Testis (tissue), 3 donors: ENCODE results near the gene TPCN2. TPM values are rescaled to one million over a fixed set of nuclear protein-coding genes. Genes with fewer than 3 reads are reported as not detected.

ENCODE experiments used
- DNase-seq: peaks from one replicate; pipeline ENCODE4 v3.0.0-alpha.2; 2019
- H3K27ac ChIP-seq, 2 donors: fragments of 200-600 bp; sonication (generic); one replicate each; pipeline ENCODE4 v1.5.1; 2019
- H3K27me3 ChIP-seq: fragments of 200-600 bp; sonication (generic); one replicate; pipeline ENCODE4 v1.5.1; 2019
- H3K36me3 ChIP-seq: fragments of 200-600 bp; sonication (generic); one replicate; pipeline ENCODE4 v1.5.1; 2017; ENCODE audit warnings: low read depth; ENCODE audit errors: missing control alignments
- H3K4me1 ChIP-seq: fragments of 200-600 bp; sonication (generic); one replicate; pipeline ENCODE4 v1.5.1; 2019
- H3K4me3 ChIP-seq, 2 donors: fragments of 200-600 bp; sonication (generic); one replicate each; pipeline ENCODE4 v1.5.1; 2017 to 2019
- H3K9me3 ChIP-seq: fragments of 200-600 bp; sonication (generic); one replicate; pipeline ENCODE4 v1.5.1; 2017
- POLR2A ChIP-seq: fragments of 450-650 bp; IDR thresholded peaks from one replicate; pipeline ENCODE4 v1.6.1; 2017; ENCODE audit warnings: antibody characterized with exemption, mild to moderate bottlenecking, moderate library complexity
- WGBS, 2 donors: methylation state at CpG; one replicate each; pipeline ENCODE4 v1.1.5; 2018; 5-methylcytosine and 5-hydroxymethylcytosine counted together
- intact Hi-C: fragments of 100-400 bp; cut with DNase I; formaldehyde crosslinking; loops from one replicate; pipeline ENCODE4 v1.15.1; 2023; ENCODE audit warnings: low total_unique reads
- polyA plus RNA-seq: library from polyadenylated mRNA; stranded (reverse); fragments of 350-450 nt; fragmentation: Illumina TruSeq; extraction: RNeasy Lipid Tissue Mini Kit (QIAGEN cat#74804); gene quantifications from one replicate; pipeline ENCODE4 v1.2.3, GENCODE V29; 2014; ENCODE audit warnings: low read depth, low replicate concordance; ENCODE audit not compliant: insufficient read depth
- total RNA-seq, 2 donors: library from RNA; depleted of rRNA; stranded (reverse); fragments of >200 nt; gene quantifications; one replicate each; pipeline ENCODE4 v1.2.3, GENCODE V29; 2016
- TF ChIP-seq, protein P1 (sequence below), 3 experiments: fragments of 450-650 bp in 2 of 3; fragments of 200-600 bp in 1 of 3; sonication (generic) in 1 of 3; IDR thresholded peaks; one replicate each; pipeline ENCODE4 v1.5.1; 2016 to 2019; ENCODE audit warnings: antibody characterized with exemption in 3 of 3, mild to moderate bottlenecking in 2 of 3, moderate library complexity in 1 of 3

TPCN2 gene
- total and polyA plus RNA-seq, 3 donors from 2014 or later = 12.9 to 32.5 (median 28.4) TPM

- Histone ChIP-seq H3K27ac (no peak overlapping the region), H3K9me3 (no peaks in the 10 kb centered on the region), H3K4me1 (peaks cover 22% of the 10 kb centered on the region), H3K4me3 (no peak overlapping the region), H3K27me3 (no peaks in the 10 kb centered on the region), H3K36me3 (no peaks in the 10 kb centered on the region)
- no peak for DNase-seq
- intact Hi-C loops = no loop called here
- WGBS, 2 donors = 90 to 94% methylated on average over 21 of the region's 21 CpGs
- TF ChIP-seq, protein P1, sequence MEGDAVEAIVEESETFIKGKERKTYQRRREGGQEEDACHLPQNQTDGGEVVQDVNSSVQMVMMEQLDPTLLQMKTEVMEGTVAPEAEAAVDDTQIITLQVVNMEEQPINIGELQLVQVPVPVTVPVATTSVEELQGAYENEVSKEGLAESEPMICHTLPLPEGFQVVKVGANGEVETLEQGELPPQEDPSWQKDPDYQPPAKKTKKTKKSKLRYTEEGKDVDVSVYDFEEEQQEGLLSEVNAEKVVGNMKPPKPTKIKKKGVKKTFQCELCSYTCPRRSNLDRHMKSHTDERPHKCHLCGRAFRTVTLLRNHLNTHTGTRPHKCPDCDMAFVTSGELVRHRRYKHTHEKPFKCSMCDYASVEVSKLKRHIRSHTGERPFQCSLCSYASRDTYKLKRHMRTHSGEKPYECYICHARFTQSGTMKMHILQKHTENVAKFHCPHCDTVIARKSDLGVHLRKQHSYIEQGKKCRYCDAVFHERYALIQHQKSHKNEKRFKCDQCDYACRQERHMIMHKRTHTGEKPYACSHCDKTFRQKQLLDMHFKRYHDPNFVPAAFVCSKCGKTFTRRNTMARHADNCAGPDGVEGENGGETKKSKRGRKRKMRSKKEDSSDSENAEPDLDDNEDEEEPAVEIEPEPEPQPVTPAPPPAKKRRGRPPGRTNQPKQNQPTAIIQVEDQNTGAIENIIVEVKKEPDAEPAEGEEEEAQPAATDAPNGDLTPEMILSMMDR (IDR thresholded peaks at IDR 0.05) = no peak
- TF ChIP-seq POLR2A = no peak
These were observed 6.5 kb downstream of the TPCN2 start for GRCh38 chr11:69055212-69055586.

DNA sequence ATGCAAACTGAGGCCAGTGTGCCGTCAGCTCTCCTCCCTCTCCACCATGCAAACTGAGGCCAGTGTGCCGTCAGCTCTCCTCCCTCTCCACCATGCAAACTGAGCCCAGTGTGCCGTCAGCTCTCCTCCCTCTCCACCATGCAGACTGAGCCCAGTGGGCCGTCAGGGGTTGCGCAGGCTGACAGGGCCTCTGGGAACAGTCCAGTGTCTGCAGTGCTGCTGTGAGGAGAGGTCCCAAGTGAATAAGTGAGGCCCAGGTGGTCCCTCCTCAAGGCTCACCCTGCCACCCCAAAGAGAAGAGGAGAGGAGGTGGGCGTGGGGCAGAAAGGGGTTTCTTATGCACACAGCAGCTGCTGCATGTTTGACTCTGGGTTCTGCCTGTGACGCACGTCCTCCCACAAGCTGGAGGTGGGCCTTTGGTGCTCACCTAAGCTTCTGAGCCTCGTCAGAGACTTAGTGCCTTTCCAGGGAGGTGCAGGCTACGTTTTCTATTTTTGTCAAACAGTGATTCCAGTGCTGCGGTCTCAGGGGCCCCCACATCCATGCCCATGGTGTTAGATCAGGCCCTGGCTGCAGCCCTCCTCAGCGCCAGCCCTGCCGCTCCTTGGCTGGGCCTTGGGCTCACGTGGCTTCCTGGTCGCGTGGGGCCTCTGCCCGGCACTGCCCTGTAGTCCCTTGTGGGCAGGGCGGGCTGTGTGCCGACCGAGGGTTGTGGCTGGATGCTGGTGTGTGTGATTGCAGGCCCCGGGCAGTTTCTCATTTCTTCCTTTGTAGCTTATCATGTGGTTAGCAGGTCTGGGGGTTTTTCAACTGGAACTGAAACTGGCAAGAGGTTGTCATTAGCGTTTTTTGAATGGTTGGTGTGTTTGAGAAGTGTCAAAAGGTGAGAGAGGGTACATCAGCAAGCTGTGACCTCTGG is 7.1 kb downstream of the TPCN2 start:
- Histone ChIP-seq H3K27ac (no peak overlapping the region), H3K4me3 (no peak overlapping the region), H3K9me3 (no peaks in the 10 kb centered on the region), H3K27me3 (no peaks in the 10 kb centered on the region), H3K4me1 (peaks cover 18% of the 10 kb centered on the region), H3K36me3 (no peaks in the 10 kb centered on the region)
- WGBS, 2 donors = 82 to 84% methylated on average over 21 to 22 of the region's 22 CpGs
- TF ChIP-seq, protein P1 (IDR thresholded peaks at IDR 0.05) = no peak
- no peak for TF ChIP-seq POLR2A
- DNase-seq = no peak
- intact Hi-C loops = no loop called here

DNA sequence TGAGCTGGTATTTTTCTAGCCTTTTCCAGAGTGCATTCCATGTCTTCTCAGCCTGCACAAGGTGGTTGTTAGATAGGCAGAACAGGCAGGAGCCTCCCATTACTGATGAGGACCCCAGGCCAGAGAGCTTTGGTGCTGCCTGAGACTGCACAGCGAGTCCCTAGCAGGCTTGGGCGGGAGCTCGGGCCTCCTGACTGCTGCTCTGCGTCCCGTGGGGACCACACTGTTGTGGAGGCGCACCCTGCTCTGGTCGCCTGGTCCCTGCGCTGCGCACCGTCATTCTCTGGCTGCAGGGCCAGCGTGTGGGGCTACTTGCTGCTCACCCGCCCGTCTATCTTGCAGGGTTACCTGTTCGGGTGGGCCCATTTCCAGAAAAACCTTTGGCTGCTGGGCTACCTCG is 8.5 kb downstream of the TPCN2 start:
- H3K9me3 ChIP-seq = no peaks in the 10 kb centered on the region
- H3K27ac ChIP-seq = no peak overlapping the region
- TF ChIP-seq, protein P1 (IDR thresholded peaks at IDR 0.05) = no peak
- TF ChIP-seq POLR2A = no peak
- 93 to 96% methylated on average over 8 to 15 of the region's 15 CpGs for WGBS, 2 donors
- H3K4me1 ChIP-seq = peaks cover 6% of the 10 kb centered on the region
- no peaks in the 10 kb centered on the region for H3K36me3 ChIP-seq
- intact Hi-C loops = no loop called here
- no peak for DNase-seq
- H3K27me3 ChIP-seq = no peaks in the 10 kb centered on the region
- H3K4me3 ChIP-seq = no peak overlapping the region

DNA sequence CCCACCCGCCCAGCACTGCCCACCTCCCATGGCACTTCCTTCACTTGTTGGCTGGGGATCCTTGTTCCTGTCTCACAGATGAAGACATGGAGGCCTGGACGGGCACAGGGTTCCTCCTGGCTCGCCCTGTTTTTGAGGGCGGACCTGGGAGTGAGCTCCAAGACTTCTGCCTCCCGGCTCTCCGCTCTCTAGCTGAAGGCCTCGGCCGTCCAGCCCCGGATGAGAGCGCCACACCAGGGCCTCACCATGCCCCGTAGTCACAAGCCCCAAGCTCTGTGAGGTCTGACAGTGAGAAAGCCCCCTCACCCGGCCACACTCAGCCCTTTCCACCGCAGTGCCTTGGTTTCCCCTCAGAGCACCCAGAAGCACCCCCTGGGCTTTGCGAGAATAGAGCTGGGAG is 9.1 kb downstream of the TPCN2 start:
- Histone ChIP-seq H3K9me3 (no peaks in the 10 kb centered on the region), H3K36me3 (no peaks in the 10 kb centered on the region), H3K27me3 (no peaks in the 10 kb centered on the region), H3K27ac (no peak overlapping the region), H3K4me1 (peaks cover under 1% of the 10 kb centered on the region), H3K4me3 (no peak overlapping the region)
- WGBS, 2 donors = 88% methylated on average over 14 of the region's 14 CpGs
- no peak for DNase-seq
- TF ChIP-seq POLR2A = no peak
- TF ChIP-seq, protein P1 (IDR thresholded peaks at IDR 0.05) = no peak
- intact Hi-C loops = no loop called here
